GM12864 (cell line): ENCODE data around the gene UBALD2.

Source experiments
- DNase-seq: peaks from one replicate; pipeline ENCODE4 v3.0.0-alpha.2; 2011; ENCODE audit warnings: low read depth
- H3K4me3 ChIP-seq: 2 replicates; pipeline ENCODE4 v1.5.1; 2011; ENCODE audit warnings: mild to moderate bottlenecking, low read depth, low read length, control low read depth
- CTCF ChIP-seq: IDR thresholded peaks from 2 replicates; pipeline ENCODE4 v1.5.1; 2011; ENCODE audit warnings: low read depth, mild to moderate bottlenecking, moderate library complexity, low read length, control low read depth, inconsistent platforms; ENCODE audit errors: missing control alignments

Gene UBALD2

GRCh38 chr17:76272541-76273444, 7.6 kb downstream of the UBALD2 start:
- no peak for DNase-seq
- H3K4me3 ChIP-seq, result peak overlapping the region; percentile 39
- TF ChIP-seq CTCF, result no peak

DNA sequence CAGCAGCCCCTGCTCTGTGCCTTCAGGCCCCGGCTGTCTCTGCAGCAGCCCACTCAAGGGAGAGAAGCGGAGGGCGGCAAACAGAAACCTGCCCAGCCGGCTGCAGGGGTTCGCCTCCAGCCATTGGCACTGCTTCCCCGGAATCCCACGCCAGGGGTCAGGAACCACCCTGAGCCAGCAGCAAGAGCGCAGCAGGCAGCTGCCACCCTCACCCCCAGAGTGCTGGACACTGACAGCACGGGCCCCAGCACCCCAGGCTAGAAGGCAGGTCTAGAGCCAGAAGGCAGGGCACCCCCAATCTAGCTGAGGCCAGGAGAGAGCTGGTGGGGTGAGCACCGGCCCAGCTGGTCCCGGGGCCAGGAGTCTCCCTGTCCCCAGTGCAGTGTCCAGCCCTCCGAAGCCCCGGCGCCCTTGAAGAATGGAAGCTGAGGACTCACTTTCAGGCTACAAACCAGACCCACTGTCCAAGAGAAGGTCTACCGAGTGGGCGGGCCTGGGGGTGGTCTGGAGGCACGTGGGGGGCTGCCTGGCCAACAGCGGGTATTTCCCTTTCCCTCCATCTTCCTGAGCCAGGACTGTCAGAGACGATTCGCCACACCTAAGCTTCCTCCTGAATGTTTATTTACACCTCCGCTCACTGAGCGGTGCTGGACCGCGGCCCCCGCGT, 8.4 kb downstream of the UBALD2 start:
- H3K4me3 ChIP-seq, result no peak overlapping the region
- no peak for TF ChIP-seq CTCF
- no peak for DNase-seq

- no peak for TF ChIP-seq CTCF
- no peak overlapping the region for H3K4me3 ChIP-seq
- DNase-seq, result no peak
Measured at GRCh38 chr17:76274112-76274956, 9.2 kb downstream of the UBALD2 start.

DNA sequence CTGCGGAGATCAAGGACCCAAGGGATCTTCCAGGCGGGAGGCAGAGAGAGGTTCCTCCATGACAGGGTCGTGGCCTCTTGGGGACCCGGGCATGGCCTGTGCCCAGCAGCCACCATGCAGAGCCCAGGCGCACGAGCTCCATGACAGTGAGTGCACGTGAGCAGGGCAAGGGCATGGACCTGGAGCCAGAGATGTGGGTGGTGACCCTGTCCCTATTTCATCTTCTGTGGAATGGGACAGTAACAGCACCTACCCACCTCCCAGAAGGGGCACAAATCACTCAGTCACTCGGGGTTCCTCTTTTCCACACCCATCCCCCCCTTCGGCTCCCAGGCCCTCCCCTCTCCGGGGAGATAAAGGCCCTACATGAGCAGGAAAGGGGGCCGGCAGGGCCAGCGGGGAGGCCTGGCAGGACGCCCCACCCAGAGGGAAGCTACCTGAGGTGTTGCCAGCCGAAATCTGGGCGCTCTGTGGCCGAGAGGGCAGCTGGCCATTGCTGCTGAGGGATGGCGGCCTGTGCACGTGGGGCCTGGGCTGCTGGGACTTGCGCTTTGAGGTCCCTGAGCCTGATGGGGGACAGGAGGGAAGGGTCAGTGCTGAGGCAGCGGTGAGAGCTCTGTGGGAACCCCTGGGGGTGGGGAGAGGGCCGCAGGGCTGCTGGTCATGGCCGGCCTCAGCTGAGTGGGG, 10.4 kb downstream of the UBALD2 start:
- no peak for TF ChIP-seq CTCF
- no peak overlapping the region; the same call in 1 of the 2 replicates for H3K4me3 ChIP-seq
- no peak for DNase-seq

GRCh38 chr17:76276069-76276431, 10.9 kb downstream of the UBALD2 start:
- no peak overlapping the region for H3K4me3 ChIP-seq
- no peak for TF ChIP-seq CTCF
- no peak for DNase-seq
